ENCODE results near the gene CHMP1B.

CHMP1B gene

GRCh38 chr18:11877497-11878135, 26.4 kb downstream of the CHMP1B start:
- no peak for TF ChIP-seq CTCF (conservative IDR thresholded peaks at IDR 0.05; ENCODE audit: low read depth, low read length)
- DNase-seq (ENCODE audit: low read depth) = no peak

DNA sequence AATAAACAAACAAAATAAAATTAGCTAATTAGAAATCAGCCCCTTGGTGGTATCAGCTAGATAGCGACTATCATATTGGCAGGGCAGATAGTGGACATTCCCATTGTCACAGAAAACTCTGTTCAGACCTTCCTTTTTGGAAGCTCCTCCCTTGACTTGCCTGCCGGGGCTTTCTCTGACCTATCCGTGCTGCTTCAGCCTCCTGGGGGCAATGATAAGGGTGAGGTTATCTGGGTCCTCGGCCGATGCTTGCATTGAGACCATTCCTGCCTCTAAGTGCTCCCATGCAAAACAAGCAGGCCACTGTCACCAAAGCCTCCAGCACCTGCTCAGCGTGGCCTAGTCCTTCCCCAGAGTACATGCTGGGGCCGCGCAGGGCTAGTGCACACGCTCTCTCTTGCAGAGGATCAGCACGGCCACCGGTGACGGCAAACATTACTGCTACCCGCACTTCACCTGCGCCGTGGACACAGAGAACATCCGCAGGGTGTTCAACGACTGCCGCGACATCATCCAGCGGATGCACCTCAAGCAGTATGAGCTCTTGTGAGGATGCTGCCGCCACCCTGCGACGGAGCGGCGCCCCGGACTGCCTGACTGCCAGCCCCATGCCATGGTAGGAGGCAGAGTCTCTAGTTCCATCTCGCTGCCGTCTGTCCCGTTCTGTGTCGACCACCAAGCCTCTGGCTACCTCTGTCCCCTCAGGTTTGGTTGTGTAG, 29.5 kb downstream of the CHMP1B start:
- no peak for DNase-seq (ENCODE audit: low read depth)
- no peak for TF ChIP-seq CTCF (conservative IDR thresholded peaks at IDR 0.05; ENCODE audit: low read depth, low read length)
- no peak overlapping the region for H3K4me3 ChIP-seq (ENCODE audit: low read length)

More at GRCh38 chr18:11877497-11878135, 26.4 kb downstream of the CHMP1B start:
- H3K4me3 ChIP-seq (ENCODE audit: low read length) = no peak overlapping the region

DNA sequence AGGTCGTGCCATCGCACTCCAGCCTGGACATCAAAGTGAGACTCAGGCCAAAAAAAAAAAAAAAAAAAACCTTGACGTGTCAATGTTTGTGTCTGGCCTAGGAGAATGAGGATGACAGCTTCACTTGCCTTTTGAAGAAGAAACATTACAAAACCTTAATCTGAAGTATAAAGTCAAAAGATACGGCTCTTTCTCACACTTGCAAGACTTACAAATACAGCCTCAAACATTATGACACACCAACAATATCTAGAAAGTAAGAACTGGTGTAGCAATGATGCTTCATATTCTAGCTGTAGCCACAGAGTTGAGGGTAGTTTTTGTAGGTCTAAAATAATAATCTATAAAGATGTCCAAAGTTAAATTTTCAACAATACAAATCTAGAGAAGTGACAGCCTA, 31.4 kb downstream of the CHMP1B start:
- H3K4me3 ChIP-seq (ENCODE audit: low read length) = no peak overlapping the region
- no peak for TF ChIP-seq CTCF (conservative IDR thresholded peaks at IDR 0.05; ENCODE audit: low read depth, low read length)
- DNase-seq (ENCODE audit: low read depth) = no peak

- no peak for TF ChIP-seq CTCF (conservative IDR thresholded peaks at IDR 0.05; ENCODE audit: low read depth, low read length)
- DNase-seq (ENCODE audit: low read depth) = no peak
- H3K4me3 ChIP-seq (ENCODE audit: low read length) = no peak overlapping the region
Observed at GRCh38 chr18:11883153-11883552, 31.9 kb downstream of the CHMP1B start.

GRCh38 chr18:11884396-11885030, 33.3 kb downstream of the CHMP1B start:
- TF ChIP-seq CTCF (conservative IDR thresholded peaks at IDR 0.05; ENCODE audit: low read depth, low read length) = no peak
- DNase-seq (ENCODE audit: low read depth) = no peak
- no peak overlapping the region for H3K4me3 ChIP-seq (ENCODE audit: low read length)

GRCh38 chr18:11885278-11885947, 34.2 kb downstream of the CHMP1B start:
- no peak for TF ChIP-seq CTCF (conservative IDR thresholded peaks at IDR 0.05; ENCODE audit: low read depth, low read length)
- no peak for DNase-seq (ENCODE audit: low read depth)
- H3K4me3 ChIP-seq (ENCODE audit: low read length) = no peak overlapping the region
